Measurements from ENCODE around the gene VAT1. TPM values are rescaled to one million over a fixed set of nuclear protein-coding genes. Genes with fewer than 3 reads are reported as not detected.

The VAT1 gene
- total and polyA plus RNA-seq, 9 of the 15 experiments (the other 6 are each of a cell fraction or from before 2014, with no cell fraction given) = 29.4 to 153 (median 66.7) TPM

GRCh38 chr17:42979511-42980273 lies 42.5 kb downstream of the VAT1 start, which contains the start of gene PTGES3L (continued):
- TF ChIP-seq ZNF780A (CRISPR knock-in tag; IDR thresholded peaks at IDR 0.05) = no peak
- TF ChIP-seq ZNF318 (IDR thresholded peaks at IDR 0.05; ENCODE audit: borderline replicate concordance in 1 of 2, low read depth in 1 of 2) = no peak
- TF ChIP-seq CTBP1 (IDR thresholded peaks at IDR 0.05; ENCODE audit: borderline replicate concordance) = 0 out of 2 replicates have a peak, but pooled peaks have one; percentile 12
- TF ChIP-seq, protein P1, sequence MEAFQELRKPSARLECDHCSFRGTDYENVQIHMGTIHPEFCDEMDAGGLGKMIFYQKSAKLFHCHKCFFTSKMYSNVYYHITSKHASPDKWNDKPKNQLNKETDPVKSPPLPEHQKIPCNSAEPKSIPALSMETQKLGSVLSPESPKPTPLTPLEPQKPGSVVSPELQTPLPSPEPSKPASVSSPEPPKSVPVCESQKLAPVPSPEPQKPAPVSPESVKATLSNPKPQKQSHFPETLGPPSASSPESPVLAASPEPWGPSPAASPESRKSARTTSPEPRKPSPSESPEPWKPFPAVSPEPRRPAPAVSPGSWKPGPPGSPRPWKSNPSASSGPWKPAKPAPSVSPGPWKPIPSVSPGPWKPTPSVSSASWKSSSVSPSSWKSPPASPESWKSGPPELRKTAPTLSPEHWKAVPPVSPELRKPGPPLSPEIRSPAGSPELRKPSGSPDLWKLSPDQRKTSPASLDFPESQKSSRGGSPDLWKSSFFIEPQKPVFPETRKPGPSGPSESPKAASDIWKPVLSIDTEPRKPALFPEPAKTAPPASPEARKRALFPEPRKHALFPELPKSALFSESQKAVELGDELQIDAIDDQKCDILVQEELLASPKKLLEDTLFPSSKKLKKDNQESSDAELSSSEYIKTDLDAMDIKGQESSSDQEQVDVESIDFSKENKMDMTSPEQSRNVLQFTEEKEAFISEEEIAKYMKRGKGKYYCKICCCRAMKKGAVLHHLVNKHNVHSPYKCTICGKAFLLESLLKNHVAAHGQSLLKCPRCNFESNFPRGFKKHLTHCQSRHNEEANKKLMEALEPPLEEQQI (IDR thresholded peaks at IDR 0.05) = no peak
- peak; percentile 44 for TF ChIP-seq EP400 (IDR thresholded peaks at IDR 0.05)
- no peak for TF ChIP-seq FOXJ2 (tag; IDR thresholded peaks at IDR 0.05)
- no peak for TF ChIP-seq PHB2 (IDR thresholded peaks at IDR 0.05; ENCODE audit: low read depth)
- TF ChIP-seq NEUROD1 (IDR thresholded peaks at IDR 0.05; ENCODE audit: borderline replicate concordance, low read depth, low read length, partially characterized antibody) = peak; percentile 53
- no peak for TF ChIP-seq ARID4B (CRISPR knock-in tag; IDR thresholded peaks at IDR 0.05)
- no peak for TF ChIP-seq KAT2B (IDR thresholded peaks at IDR 0.05; ENCODE audit: low read depth, low read length)
- no peak for TF ChIP-seq CHCHD3 (CRISPR knock-in tag; IDR thresholded peaks at IDR 0.05)
- no peak for TF ChIP-seq MAFG (tag; conservative IDR thresholded peaks at IDR 0.05)

All from K562 (cell line).